ENCODE results near the gene PLA2G1B.

The PLA2G1B gene

DNA sequence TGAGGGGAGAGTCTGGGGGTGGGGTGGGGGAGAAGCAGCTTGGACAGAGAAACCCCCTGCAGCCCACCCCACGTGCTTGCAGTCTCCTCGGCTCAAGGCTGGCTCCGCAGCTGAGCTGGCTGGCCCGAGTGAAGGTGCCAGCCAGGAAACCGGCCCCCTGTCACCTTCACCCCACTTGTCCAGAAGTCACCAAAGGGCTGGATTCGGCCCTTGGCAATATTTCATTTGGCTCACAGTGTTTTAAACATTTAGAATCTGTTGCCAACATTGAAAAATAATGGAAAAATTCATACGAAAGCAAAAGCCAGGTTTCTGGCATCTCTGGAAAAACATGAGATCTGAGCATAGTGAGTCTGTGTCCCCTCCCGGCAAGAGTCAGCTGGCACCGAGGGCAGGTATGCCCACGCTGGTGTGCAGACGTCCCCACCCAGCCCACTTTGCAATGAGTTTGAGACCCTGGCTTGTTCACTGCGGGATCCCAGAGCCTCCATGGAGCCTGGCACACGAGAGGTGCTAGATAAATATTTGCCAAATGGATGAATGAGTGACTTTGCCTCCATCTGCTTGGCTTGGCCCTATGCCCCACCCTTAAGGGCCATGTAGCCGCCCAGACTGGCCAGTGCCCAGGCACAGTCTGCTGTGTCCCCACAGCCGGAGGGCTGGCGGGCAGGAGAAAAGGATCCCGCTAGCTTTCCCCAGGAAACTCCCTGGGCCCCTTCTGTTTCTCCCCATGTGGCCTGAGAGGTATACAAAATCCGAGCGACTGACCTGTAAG lies 23.2 kb upstream of the PLA2G1B start:
- Histone ChIP-seq H3K4me3 (ENCODE audit: low read length, poor library complexity, severe bottlenecking) (no peak overlapping the region), H3K9me2 (replicated peaks; ENCODE audit: low read depth, low read length) (no peaks in the 10 kb centered on the region), H3F3A (ENCODE audit: low read depth) (no peaks in the 10 kb centered on the region), H3K4me1 (ENCODE audit: insufficient read depth, low read length, poor library complexity, severe bottlenecking) (no peaks in the 10 kb centered on the region), H3K4me2 (ENCODE audit: low read depth, low read length, poor library complexity, severe bottlenecking) (no peak overlapping the region), H4K20me1 (ENCODE audit: insufficient read depth, low read length, poor library complexity, severe bottlenecking) (no peaks in the 10 kb centered on the region), H3K79me2 (ENCODE audit: insufficient read depth, low read length) (no peaks in the 10 kb centered on the region), H3K9ac (ENCODE audit: low read depth, low read length, poor library complexity, severe bottlenecking) (no peak overlapping the region), H3K36me3 (ENCODE audit: insufficient read depth, low read length) (no peaks in the 10 kb centered on the region), H2AFZ (ENCODE audit: low read length) (no peak overlapping the region), H3K9me3 (ENCODE audit: insufficient read depth, low read depth, low read length) (no peaks in the 10 kb centered on the region), H3K27me3 (ENCODE audit: insufficient read depth, low read length, poor library complexity, severe bottlenecking) (no peaks in the 10 kb centered on the region)
- TF ChIP-seq, protein P1, sequence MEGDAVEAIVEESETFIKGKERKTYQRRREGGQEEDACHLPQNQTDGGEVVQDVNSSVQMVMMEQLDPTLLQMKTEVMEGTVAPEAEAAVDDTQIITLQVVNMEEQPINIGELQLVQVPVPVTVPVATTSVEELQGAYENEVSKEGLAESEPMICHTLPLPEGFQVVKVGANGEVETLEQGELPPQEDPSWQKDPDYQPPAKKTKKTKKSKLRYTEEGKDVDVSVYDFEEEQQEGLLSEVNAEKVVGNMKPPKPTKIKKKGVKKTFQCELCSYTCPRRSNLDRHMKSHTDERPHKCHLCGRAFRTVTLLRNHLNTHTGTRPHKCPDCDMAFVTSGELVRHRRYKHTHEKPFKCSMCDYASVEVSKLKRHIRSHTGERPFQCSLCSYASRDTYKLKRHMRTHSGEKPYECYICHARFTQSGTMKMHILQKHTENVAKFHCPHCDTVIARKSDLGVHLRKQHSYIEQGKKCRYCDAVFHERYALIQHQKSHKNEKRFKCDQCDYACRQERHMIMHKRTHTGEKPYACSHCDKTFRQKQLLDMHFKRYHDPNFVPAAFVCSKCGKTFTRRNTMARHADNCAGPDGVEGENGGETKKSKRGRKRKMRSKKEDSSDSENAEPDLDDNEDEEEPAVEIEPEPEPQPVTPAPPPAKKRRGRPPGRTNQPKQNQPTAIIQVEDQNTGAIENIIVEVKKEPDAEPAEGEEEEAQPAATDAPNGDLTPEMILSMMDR (conservative IDR thresholded peaks at IDR 0.05; ENCODE audit: low read length): no peak
- TF ChIP-seq EZH2phosphoT487 (IDR thresholded peaks at IDR 0.05; ENCODE audit: borderline replicate concordance): no peak

DNA sequence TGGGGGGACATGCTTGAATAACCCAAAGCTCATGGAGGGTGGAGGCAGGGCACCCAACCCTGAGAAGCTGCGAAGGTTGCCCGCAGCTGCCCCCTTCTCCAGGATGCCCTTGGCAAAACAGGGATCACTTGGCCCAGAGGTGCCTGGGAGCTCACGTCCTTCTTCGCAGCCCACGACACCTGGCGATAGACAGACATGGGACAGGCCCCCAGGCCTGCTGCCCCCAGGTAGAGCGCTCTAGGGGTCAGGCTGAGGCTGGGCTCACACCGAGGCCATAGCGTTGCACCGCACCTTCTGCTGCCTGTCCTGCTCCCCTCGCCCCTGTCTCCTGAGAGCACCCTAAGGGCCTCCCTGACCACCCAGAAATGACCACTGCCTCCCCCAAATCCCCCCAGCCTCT lies 20.2 kb upstream of the PLA2G1B start:
- Histone ChIP-seq H2AFZ (ENCODE audit: low read length) (no peak overlapping the region), H3K4me3 (ENCODE audit: low read length, poor library complexity, severe bottlenecking) (no peak overlapping the region), H3K36me3 (ENCODE audit: insufficient read depth, low read length) (no peaks in the 10 kb centered on the region), H3K4me1 (ENCODE audit: insufficient read depth, low read length, poor library complexity, severe bottlenecking) (no peaks in the 10 kb centered on the region), H3K9ac (ENCODE audit: low read depth, low read length, poor library complexity, severe bottlenecking) (no peak overlapping the region), H3K27me3 (ENCODE audit: insufficient read depth, low read length, poor library complexity, severe bottlenecking) (no peaks in the 10 kb centered on the region), H3K9me3 (ENCODE audit: insufficient read depth, low read depth, low read length) (no peaks in the 10 kb centered on the region), H3F3A (ENCODE audit: low read depth) (no peaks in the 10 kb centered on the region), H3K9me2 (replicated peaks; ENCODE audit: low read depth, low read length) (no peaks in the 10 kb centered on the region), H4K20me1 (ENCODE audit: insufficient read depth, low read length, poor library complexity, severe bottlenecking) (no peaks in the 10 kb centered on the region), H3K79me2 (ENCODE audit: insufficient read depth, low read length) (no peaks in the 10 kb centered on the region), H3K4me2 (ENCODE audit: low read depth, low read length, poor library complexity, severe bottlenecking) (no peak overlapping the region)
- TF ChIP-seq, protein P1 (conservative IDR thresholded peaks at IDR 0.05; ENCODE audit: low read length): no peak
- no peak for TF ChIP-seq EZH2phosphoT487 (IDR thresholded peaks at IDR 0.05; ENCODE audit: borderline replicate concordance)

DNA sequence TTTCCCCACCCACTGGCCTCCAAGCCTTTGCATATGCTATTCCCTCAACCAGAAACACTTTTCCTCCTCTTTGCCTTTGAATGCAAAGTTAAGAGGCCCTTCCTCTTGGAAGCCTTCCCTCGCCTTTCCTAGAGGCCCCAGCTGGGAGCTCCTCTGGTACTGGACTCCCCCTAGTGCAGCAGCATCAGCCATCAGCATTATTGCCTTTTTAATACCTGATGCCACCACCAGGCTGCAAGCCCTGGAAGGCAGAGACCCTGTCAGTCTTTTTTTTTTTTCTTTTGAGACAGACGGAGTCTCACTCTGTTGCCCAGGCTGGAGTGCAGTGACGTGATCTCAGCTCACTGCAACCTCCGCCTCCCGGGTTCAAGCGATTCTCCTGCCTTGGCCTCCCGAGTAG lies 19.1 kb upstream of the PLA2G1B start:
- no peaks in the 10 kb centered on the region for H3K36me3 ChIP-seq (ENCODE audit: insufficient read depth, low read length)
- H3K4me3 ChIP-seq (ENCODE audit: low read length, poor library complexity, severe bottlenecking): no peak overlapping the region
- H3K9me3 ChIP-seq (ENCODE audit: insufficient read depth, low read depth, low read length): no peaks in the 10 kb centered on the region
- H2AFZ ChIP-seq (ENCODE audit: low read length): no peak overlapping the region
- H4K20me1 ChIP-seq (ENCODE audit: insufficient read depth, low read length, poor library complexity, severe bottlenecking): no peaks in the 10 kb centered on the region
- H3F3A ChIP-seq (ENCODE audit: low read depth): no peaks in the 10 kb centered on the region
- no peak for TF ChIP-seq EZH2phosphoT487 (IDR thresholded peaks at IDR 0.05; ENCODE audit: borderline replicate concordance)
- TF ChIP-seq, protein P1 (conservative IDR thresholded peaks at IDR 0.05; ENCODE audit: low read length): no peak; the same call in 1 of the 2 replicates
- H3K27me3 ChIP-seq (ENCODE audit: insufficient read depth, low read length, poor library complexity, severe bottlenecking): no peaks in the 10 kb centered on the region
- no peak overlapping the region for H3K9ac ChIP-seq (ENCODE audit: low read depth, low read length, poor library complexity, severe bottlenecking)
- H3K4me1 ChIP-seq (ENCODE audit: insufficient read depth, low read length, poor library complexity, severe bottlenecking): no peaks in the 10 kb centered on the region
- no peaks in the 10 kb centered on the region for H3K9me2 ChIP-seq (replicated peaks; ENCODE audit: low read depth, low read length)
- no peak overlapping the region for H3K4me2 ChIP-seq (ENCODE audit: low read depth, low read length, poor library complexity, severe bottlenecking)
- no peaks in the 10 kb centered on the region for H3K79me2 ChIP-seq (ENCODE audit: insufficient read depth, low read length)

All from Loucy (cell line).